Smooth muscle cell (in vitro differentiated cells): ENCODE results near the gene PPIF. TPM values are rescaled to one million over a fixed set of nuclear protein-coding genes. Genes with fewer than 3 reads are reported as not detected.

Experiments
- DNase-seq: peaks from one replicate; lab custom pipeline; 2025; ENCODE audit not compliant: unreplicated experiment; lab: John Stamatoyannopoulos, UW
- H2AFZ ChIP-seq: fragments of 200-600 bp; sonication (generic); 2 replicates; pipeline ENCODE4 v1.6.0; 2016; ENCODE audit warnings: antibody characterized with exemption, low read depth, mild to moderate bottlenecking
- H3F3A ChIP-seq: fragments of 200-600 bp; sonication (generic); 2 replicates; pipeline ENCODE4 v1.6.0; 2017; ENCODE audit warnings: antibody characterized with exemption, low read depth
- H3K27ac ChIP-seq: fragments of 200-600 bp; sonication (generic); 2 replicates; pipeline ENCODE4 v1.5.1; 2016; ENCODE audit warnings: low read depth, mild to moderate bottlenecking
- H3K27me3 ChIP-seq: fragments of 200-600 bp; sonication (generic); 2 replicates; pipeline ENCODE4 v1.6.1; 2016; ENCODE audit warnings: low read depth, mild to moderate bottlenecking
- H3K36me3 ChIP-seq: fragments of 200-600 bp; sonication (generic); 2 replicates; pipeline ENCODE4 v1.5.1; 2016; ENCODE audit warnings: low read depth
- H3K4me1 ChIP-seq: fragments of 200-600 bp; sonication (generic); 2 replicates; pipeline ENCODE4 v1.5.1; 2016; ENCODE audit warnings: low read depth
- H3K4me2 ChIP-seq: fragments of 200-600 bp; sonication (generic); 2 replicates; pipeline ENCODE4 v1.6.0; 2016; ENCODE audit warnings: mild to moderate bottlenecking
- H3K4me3 ChIP-seq: fragments of 200-600 bp; sonication (generic); 2 replicates; pipeline ENCODE4 v1.5.1; 2016; ENCODE audit warnings: mild to moderate bottlenecking
- H3K79me2 ChIP-seq: fragments of 200-600 bp; sonication (generic); 2 replicates; pipeline ENCODE4 v1.6.0; 2016; ENCODE audit warnings: low read depth, mild to moderate bottlenecking
- H3K9ac ChIP-seq: fragments of 200-600 bp; sonication (generic); 2 replicates; pipeline ENCODE4 v1.6.0; 2016; ENCODE audit warnings: low read depth
- H3K9me3 ChIP-seq: fragments of 200-600 bp; sonication (generic); replicated peaks from 2 replicates; pipeline ENCODE4 v1.5.1; 2016; ENCODE audit warnings: low read depth
- H4K20me1 ChIP-seq: fragments of 200-600 bp; sonication (generic); 2 replicates; pipeline ENCODE4 v1.6.0; 2016; ENCODE audit warnings: low read depth
- CTCF ChIP-seq: fragments of 200-600 bp; sonication (generic); IDR thresholded peaks from 2 replicates; pipeline ENCODE4 v1.5.1; 2017; ENCODE audit warnings: borderline replicate concordance, mild to moderate bottlenecking, antibody characterized with exemption; ENCODE audit not compliant: insufficient read depth, poor library complexity, severe bottlenecking
- WGBS: methylation state at CpG from one replicate; pipeline ENCODE4 v1.1.7; 2016; ENCODE audit warnings: low lambda C conversion rate; 5-methylcytosine and 5-hydroxymethylcytosine counted together
- polyA plus RNA-seq: library from polyadenylated mRNA; unstranded; fragments of >200 nt; fragmentation: Nextera tagmentation; extraction: Ambion mirVana; gene quantifications from 2 replicates; pipeline ENCODE4 v1.2.1, GENCODE V29; 2016
- total RNA-seq: library from RNA; depleted of rRNA; stranded (reverse); fragments of >200 nt; gene quantifications from 2 replicates; pipeline ENCODE4 v1.2.3, GENCODE V29; 2014

PPIF gene
- total and polyA plus RNA-seq, 2 experiments from 2014 or later, result 24.3 to 29.7 TPM

- H3K9ac ChIP-seq, result no peak overlapping the region
- no peaks in the 10 kb centered on the region for H4K20me1 ChIP-seq
- peaks cover 12% of the 10 kb centered on the region for H3K4me1 ChIP-seq
- TF ChIP-seq CTCF, result no peak
- no peak overlapping the region for H3K4me2 ChIP-seq
- no peaks in the 10 kb centered on the region for H3K9me3 ChIP-seq
- 94% methylated on average over 8 of the region's 8 CpGs for WGBS
- H3K36me3 ChIP-seq, result no peaks in the 10 kb centered on the region
- no peak overlapping the region for H3K4me3 ChIP-seq
- no peaks in the 10 kb centered on the region for H3K27me3 ChIP-seq
- H3F3A ChIP-seq, result peaks cover 23% of the 10 kb centered on the region
- H2AFZ ChIP-seq, result no peak overlapping the region
- no peak overlapping the region for H3K27ac ChIP-seq
- DNase-seq, result no peak
- no peaks in the 10 kb centered on the region for H3K79me2 ChIP-seq
Measured at GRCh38 chr10:79313320-79313719, 33.9 kb upstream of the PPIF start.

- Histone ChIP-seq H3K36me3 (no peaks in the 10 kb centered on the region), H3K9me3 (no peaks in the 10 kb centered on the region), H3K27ac (no peak overlapping the region), H3K4me2 (no peak overlapping the region), H3F3A (peaks cover 26% of the 10 kb centered on the region), H3K9ac (no peak overlapping the region), H4K20me1 (no peaks in the 10 kb centered on the region), H3K4me1 (peaks cover 12% of the 10 kb centered on the region), H3K79me2 (no peaks in the 10 kb centered on the region), H3K27me3 (no peaks in the 10 kb centered on the region), H2AFZ (no peak overlapping the region), H3K4me3 (no peak overlapping the region)
- WGBS, result 94% methylated on average over 11 of the region's 11 CpGs
- no peak for TF ChIP-seq CTCF
- DNase-seq, result no peak
Measured at GRCh38 chr10:79313911-79314439, 33.3 kb upstream of the PPIF start.

GRCh38 chr10:79314761-79315601 lies 32.3 kb upstream of the PPIF start:
- 97% methylated on average over 25 of the region's 25 CpGs for WGBS
- H3F3A ChIP-seq, result peaks cover 26% of the 10 kb centered on the region
- H3K4me3 ChIP-seq, result no peak overlapping the region
- H3K27ac ChIP-seq, result no peak overlapping the region
- no peak overlapping the region for H2AFZ ChIP-seq
- no peaks in the 10 kb centered on the region for H4K20me1 ChIP-seq
- peaks cover 12% of the 10 kb centered on the region for H3K4me1 ChIP-seq
- no peaks in the 10 kb centered on the region for H3K27me3 ChIP-seq
- H3K36me3 ChIP-seq, result no peaks in the 10 kb centered on the region
- no peak for TF ChIP-seq CTCF
- no peaks in the 10 kb centered on the region for H3K79me2 ChIP-seq
- DNase-seq, result no peak
- no peak overlapping the region for H3K4me2 ChIP-seq
- no peaks in the 10 kb centered on the region for H3K9me3 ChIP-seq
- H3K9ac ChIP-seq, result no peak overlapping the region

- DNase-seq, result no peak
- Histone ChIP-seq H3K9me3 (no peaks in the 10 kb centered on the region), H3F3A (peaks cover 32% of the 10 kb centered on the region), H4K20me1 (no peaks in the 10 kb centered on the region), H3K36me3 (no peaks in the 10 kb centered on the region), H3K4me2 (no peak overlapping the region), H3K9ac (no peak overlapping the region), H3K27me3 (no peaks in the 10 kb centered on the region), H3K4me3 (no peak overlapping the region), H3K27ac (no peak overlapping the region), H3K4me1 (peaks cover 12% of the 10 kb centered on the region), H3K79me2 (no peaks in the 10 kb centered on the region), H2AFZ (no peak overlapping the region)
- WGBS, result 93% methylated on average over 11 of the region's 11 CpGs
- no peak for TF ChIP-seq CTCF
Measured at GRCh38 chr10:79315602-79315920, 31.7 kb upstream of the PPIF start.
